Adrenal gland (tissue), 5 donors: ENCODE data around the gene PHF20.

Experiments
- CTCF ChIP-seq, 6 experiments: fragments of 450-650 bp in 4 of 6; fragments of 200-600 bp in 2 of 6; sonication (generic) in 1 of 6; IDR thresholded peaks; 1 replicate in 5 of 6; 2 replicates in 1 of 6; pipeline versions ENCODE4 v1.5.1 to v1.8.0; 2016 to 2021; ENCODE audit warnings: antibody characterized with exemption in 6 of 6, mild to moderate bottlenecking in 2 of 6, moderate library complexity in 1 of 6
- POLR2A ChIP-seq, 2 donors: fragments of 450-650 bp; IDR thresholded peaks; one replicate each; pipeline ENCODE4 v1.6.1; 2017; ENCODE audit warnings: antibody characterized with exemption in 2 of 2, mild to moderate bottlenecking in 2 of 2, moderate library complexity in 1 of 2
- donor health status: DM: no; HTN: no; CAD: no.

GRCh38 chr20:35735826-35736470 lies 35.9 kb upstream of the PHF20 start:
- TF ChIP-seq CTCF (IDR thresholded peaks at IDR 0.05) (no peak), POLR2A (IDR thresholded peaks at IDR 0.05) (no peak)
